ENCODE results near the gene ZDHHC19. TPM values are rescaled to one million over a fixed set of nuclear protein-coding genes. Genes with fewer than 3 reads are reported as not detected.

ZDHHC19 gene
- total RNA-seq, 1 donor from 2014 or later = not detected

DNA sequence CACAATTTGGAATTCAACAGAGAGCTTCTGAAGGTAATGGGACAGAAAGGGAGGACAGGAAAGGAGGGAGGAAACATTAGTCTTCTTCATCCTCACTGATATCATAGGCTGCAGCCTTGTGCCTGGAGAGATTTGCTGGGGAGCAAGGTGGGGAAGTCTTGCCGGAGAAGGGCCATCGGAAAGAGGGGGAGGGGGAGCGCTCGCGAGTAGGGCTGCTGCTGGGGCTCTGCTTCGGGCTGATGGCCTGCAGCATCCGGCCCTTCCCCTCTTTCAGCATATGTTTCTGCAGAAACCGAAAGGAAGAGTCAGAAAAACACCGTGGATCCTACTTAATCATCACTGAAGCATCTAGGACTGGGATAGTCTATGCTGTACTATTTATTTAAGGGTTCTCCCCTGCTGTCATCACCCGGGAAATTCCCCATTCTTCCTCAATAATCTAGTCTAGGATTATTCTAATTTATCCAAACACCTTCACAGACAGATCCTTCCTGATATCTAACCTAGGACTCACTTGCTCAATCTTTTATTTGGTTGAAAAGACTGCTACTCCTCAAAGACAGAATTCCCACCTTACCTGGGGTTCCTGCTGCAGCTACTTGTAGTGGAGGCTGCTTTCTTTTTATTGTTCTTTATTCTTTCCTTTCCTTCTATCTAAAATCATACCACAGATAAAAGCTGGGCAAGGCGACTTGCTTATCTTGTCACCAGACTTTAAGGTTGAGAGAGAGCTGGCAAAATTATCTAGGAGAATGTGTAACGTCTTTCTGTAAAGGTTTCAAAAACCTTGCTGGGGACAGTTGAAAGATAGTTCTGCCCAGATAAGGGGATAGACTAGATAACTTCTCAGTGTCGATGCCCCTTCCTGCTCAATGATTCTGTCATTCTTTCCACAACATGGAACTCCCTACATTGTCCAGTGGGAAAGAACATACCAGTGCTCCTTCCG lies 27.7 kb upstream of the ZDHHC19 start:
- no peak overlapping the region for H3K4me3 Mint-ChIP-seq (ENCODE audit: unreplicated experiment)
- DNase-seq (ENCODE audit: low spot score) = no peak
- no peak overlapping the region for H3K27ac Mint-ChIP-seq (ENCODE audit: unreplicated experiment)

GRCh38 chr3:196237203-196237602 lies 26.0 kb upstream of the ZDHHC19 start:
- TF ChIP-seq CTCF (IDR thresholded peaks at IDR 0.05) = no peak
- Mint-ChIP-seq H3K36me3 (ENCODE audit: low read depth) (peaks cover 43% of the 10 kb centered on the region), H3K4me3 (ENCODE audit: unreplicated experiment) (no peak overlapping the region), H3K4me1 (ENCODE audit: low read depth) (peaks cover 5% of the 10 kb centered on the region), H3K9me3 (ENCODE audit: low read depth) (no peaks in the 10 kb centered on the region), H3K27ac (ENCODE audit: unreplicated experiment) (no peak overlapping the region), H3K27me3 (ENCODE audit: low read depth) (no peaks in the 10 kb centered on the region)
- DNase-seq (ENCODE audit: low spot score) = no peak

More for the DNA sequence above, 27.7 kb upstream of the ZDHHC19 start:
- TF ChIP-seq CTCF (IDR thresholded peaks at IDR 0.05) = no peak
- Mint-ChIP-seq H3K9me3 (ENCODE audit: low read depth) (no peaks in the 10 kb centered on the region), H3K27me3 (ENCODE audit: low read depth) (no peaks in the 10 kb centered on the region), H3K36me3 (ENCODE audit: low read depth) (peaks cover 33% of the 10 kb centered on the region), H3K4me1 (ENCODE audit: low read depth) (peaks cover 5% of the 10 kb centered on the region)

DNA sequence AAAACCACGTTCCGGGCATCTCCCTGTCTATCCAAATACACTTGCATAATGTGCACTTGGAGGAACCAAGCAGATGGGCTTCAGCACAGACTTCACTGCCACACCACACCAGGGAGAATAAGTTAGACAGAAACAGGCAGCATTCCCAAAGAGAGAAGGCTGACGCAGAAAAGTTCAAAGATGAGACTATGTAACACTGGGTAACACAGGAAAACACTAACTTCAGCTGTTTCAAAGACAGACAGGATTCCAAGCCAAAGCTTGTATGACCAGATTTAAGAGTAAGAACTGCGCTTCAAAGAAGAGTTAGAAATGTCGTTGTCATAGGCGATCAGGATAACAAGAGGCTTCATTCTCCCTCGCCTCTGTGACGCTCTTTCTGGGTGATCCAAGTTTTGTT lies 25.0 kb upstream of the ZDHHC19 start:
- no peak for DNase-seq (ENCODE audit: low spot score)
- Mint-ChIP-seq H3K27ac (ENCODE audit: unreplicated experiment) (peak overlapping the region; percentile 63), H3K4me1 (ENCODE audit: low read depth) (peaks cover 5% of the 10 kb centered on the region), H3K36me3 (ENCODE audit: low read depth) (peaks cover 38% of the 10 kb centered on the region), H3K4me3 (ENCODE audit: unreplicated experiment) (no peak overlapping the region), H3K27me3 (ENCODE audit: low read depth) (no peaks in the 10 kb centered on the region), H3K9me3 (ENCODE audit: low read depth) (no peaks in the 10 kb centered on the region)
- TF ChIP-seq CTCF (IDR thresholded peaks at IDR 0.05) = no peak

GRCh38 chr3:196235452-196236122 lies 24.4 kb upstream of the ZDHHC19 start:
- no peak overlapping the region for H3K4me3 Mint-ChIP-seq (ENCODE audit: unreplicated experiment)
- peaks cover 5% of the 10 kb centered on the region for H3K4me1 Mint-ChIP-seq (ENCODE audit: low read depth)
- no peaks in the 10 kb centered on the region for H3K27me3 Mint-ChIP-seq (ENCODE audit: low read depth)
- TF ChIP-seq CTCF (IDR thresholded peaks at IDR 0.05) = no peak
- peaks cover 38% of the 10 kb centered on the region for H3K36me3 Mint-ChIP-seq (ENCODE audit: low read depth)
- no peak for DNase-seq (ENCODE audit: low spot score)
- H3K9me3 Mint-ChIP-seq (ENCODE audit: low read depth) = no peaks in the 10 kb centered on the region
- H3K27ac Mint-ChIP-seq (ENCODE audit: unreplicated experiment) = no peak overlapping the region

GRCh38 chr3:196232882-196233251 lies 21.7 kb upstream of the ZDHHC19 start:
- Mint-ChIP-seq H3K4me1 (ENCODE audit: low read depth) (peaks cover 2% of the 10 kb centered on the region), H3K27ac (ENCODE audit: unreplicated experiment) (no peak overlapping the region), H3K27me3 (ENCODE audit: low read depth) (no peaks in the 10 kb centered on the region), H3K4me3 (ENCODE audit: unreplicated experiment) (no peak overlapping the region), H3K9me3 (ENCODE audit: low read depth) (no peaks in the 10 kb centered on the region), H3K36me3 (ENCODE audit: low read depth) (peaks cover 23% of the 10 kb centered on the region)
- DNase-seq (ENCODE audit: low spot score) = no peak
- TF ChIP-seq CTCF (IDR thresholded peaks at IDR 0.05) = no peak
